Activated CD4-positive, alpha-beta T cell treated with anti-CD3 and anti-CD28 coated beads, Interleukin-2, amount 50 U/mL, for 24 hours (primary cell): Measurements from ENCODE around the gene ELAVL1.

Source experiments
- DNase-seq, 2 donors: peaks; one replicate each; pipeline ENCODE4 v3.0.0-alpha.2; 2020; ENCODE audit warnings: low read depth in 1 of 2, low spot score in 1 of 2

Gene ELAVL1

DNA sequence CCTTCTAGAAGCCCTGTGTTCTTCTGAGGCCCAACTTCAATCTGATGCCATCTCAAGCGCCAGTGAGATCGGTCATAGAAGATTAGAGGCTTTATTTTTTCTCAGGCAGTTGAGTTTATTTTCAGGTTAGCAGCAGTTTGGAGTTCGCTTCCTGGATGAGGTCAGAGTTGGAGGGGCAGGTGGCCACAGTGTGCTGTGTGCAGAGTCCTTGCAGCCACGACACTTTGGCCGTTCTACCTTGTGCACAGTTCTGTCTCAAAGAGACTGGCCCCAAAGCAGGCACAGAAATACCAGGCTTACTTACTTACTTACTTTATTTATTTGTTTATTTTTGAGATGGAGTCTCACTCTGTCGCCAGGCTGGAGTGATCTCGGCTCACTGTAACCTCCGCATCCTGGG is 15.9 kb upstream of the ELAVL1 start:
- no peak for DNase-seq

DNA sequence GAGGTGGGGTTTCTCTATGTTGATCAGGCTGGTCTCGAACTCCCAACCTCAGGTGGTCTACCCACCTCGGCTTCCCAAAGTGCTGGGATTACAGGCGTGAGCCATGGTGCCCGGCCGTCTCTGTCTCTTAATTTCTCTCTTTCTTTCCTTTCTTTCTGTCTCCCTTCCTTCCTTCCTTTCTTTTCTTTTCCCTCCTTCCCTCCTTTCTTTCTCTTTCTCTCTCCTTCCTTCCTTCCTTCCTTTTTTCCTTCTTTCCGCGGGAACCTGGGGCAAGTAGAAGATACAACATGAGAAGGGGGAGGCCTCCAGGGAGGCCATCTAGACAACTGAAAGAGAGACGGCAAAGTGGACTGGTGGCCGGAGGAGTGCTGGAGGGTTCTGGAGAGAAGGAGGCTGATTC is 15.2 kb upstream of the ELAVL1 start:
- DNase-seq = no peak

GRCh38 chr19:8017808-8018207 is 12.4 kb upstream of the ELAVL1 start:
- DNase-seq = peak in 1 of 2 donors; percentile 6

GRCh38 chr19:8004723-8005513 is 523 bp downstream of the ELAVL1 start:
- no peak for DNase-seq

DNA sequence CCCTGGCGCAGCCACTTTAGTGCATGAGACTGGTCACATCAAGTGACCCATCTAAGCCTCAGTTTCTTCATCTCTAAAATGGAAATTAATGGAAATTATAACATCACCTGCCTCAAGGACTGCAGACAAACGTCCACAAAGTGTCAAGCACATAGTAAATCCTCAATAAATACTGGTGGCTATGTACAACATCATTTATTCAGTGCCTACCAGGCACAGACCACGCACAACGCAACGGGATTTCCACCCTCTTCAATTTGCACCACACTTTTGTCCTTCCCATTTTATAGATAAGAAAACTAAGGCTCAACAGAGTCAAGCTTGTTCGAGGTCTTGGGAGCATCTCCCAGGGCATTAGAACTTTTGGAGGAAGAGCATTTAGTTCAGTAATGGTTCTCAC is 1.4 kb downstream of the ELAVL1 start:
- no peak for DNase-seq

- peak; percentile 50 to 52 for DNase-seq
Observed at GRCh38 chr19:8001995-8002849, 3.2 kb downstream of the ELAVL1 start.

DNA sequence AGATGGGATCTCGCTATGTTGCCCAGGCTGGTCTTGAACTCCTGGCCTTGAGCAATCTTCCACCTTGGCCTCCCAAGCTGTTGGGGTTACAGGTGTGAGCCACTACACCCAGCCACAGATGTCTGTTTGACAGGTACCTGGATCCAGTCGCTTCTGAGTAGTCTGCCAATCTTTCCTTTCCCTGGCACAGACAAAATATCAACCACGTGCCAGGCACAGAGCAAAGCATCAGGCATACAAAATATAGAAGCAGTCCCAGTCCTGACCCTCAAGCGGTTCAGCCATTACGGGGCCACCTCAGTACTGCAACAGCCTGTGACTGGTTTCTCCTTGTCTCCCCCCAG is 3.8 kb downstream of the ELAVL1 start:
- DNase-seq = no peak

GRCh38 chr19:8000298-8001038 is 5.0 kb downstream of the ELAVL1 start:
- DNase-seq = no peak

DNA sequence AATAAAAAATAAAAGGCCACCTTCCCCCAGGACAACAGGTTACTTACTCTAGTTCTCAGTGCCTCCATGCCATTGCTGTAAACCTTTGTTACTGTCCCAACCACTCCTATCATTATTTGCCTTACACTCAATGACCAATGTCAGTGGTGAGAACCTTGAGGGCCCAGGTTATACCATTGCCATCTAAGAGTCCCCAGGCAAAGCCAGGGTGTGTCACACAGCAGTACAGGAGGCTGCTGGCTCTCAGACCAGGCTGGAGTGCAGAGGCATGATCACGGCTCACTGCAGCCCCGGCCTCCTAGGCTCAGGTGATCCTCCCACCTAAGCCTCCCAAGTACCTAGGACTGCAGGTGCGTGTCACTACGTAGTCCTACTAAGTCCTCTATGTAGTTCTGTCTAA is 6.1 kb downstream of the ELAVL1 start:
- DNase-seq = no peak

GRCh38 chr19:7997809-7998480 is 7.5 kb downstream of the ELAVL1 start:
- DNase-seq = no peak

- no peak for DNase-seq
Observed at GRCh38 chr19:7996883-7997282, 8.6 kb downstream of the ELAVL1 start.

DNA sequence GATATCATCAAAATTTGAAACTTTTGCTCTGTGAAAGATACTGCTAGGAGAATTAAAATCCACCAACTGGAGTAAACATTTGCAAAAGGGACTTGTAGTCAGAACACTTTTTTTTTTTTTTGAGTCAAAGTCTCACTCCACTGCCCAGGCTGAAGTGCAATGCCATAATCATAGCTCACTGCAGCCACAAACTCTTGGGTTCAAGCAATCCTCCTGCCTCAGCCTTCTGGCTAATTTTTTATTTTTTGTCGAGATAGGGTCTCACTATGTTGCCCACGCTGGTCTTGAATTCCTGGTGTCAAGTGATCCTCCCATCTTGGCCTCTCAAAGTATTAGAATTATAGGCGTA is 9.7 kb downstream of the ELAVL1 start:
- no peak for DNase-seq

GRCh38 chr19:7994928-7995809 is 10.3 kb downstream of the ELAVL1 start:
- no peak for DNase-seq

GRCh38 chr19:7994114-7994513 is 11.3 kb downstream of the ELAVL1 start:
- no peak for DNase-seq

DNA sequence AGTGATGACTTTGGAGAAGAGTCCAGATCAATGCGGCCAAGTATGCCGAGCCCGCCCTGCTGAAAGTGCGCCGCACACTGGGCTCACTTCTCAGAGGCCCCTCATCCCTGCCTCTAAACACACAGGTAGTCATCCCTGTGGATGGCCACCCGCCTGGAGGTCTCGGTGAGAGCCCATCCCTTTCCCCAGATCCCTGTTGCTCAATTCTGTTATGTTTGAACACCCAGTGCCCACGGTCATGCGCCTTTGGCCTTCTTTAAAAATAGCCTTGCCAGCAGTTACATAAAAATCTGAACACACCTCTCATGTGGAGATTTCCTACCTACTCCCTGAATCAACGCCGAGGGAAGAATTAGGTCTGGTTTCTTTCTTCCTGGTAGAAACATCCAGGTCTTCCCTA is 11.9 kb downstream of the ELAVL1 start:
- no peak for DNase-seq

DNA sequence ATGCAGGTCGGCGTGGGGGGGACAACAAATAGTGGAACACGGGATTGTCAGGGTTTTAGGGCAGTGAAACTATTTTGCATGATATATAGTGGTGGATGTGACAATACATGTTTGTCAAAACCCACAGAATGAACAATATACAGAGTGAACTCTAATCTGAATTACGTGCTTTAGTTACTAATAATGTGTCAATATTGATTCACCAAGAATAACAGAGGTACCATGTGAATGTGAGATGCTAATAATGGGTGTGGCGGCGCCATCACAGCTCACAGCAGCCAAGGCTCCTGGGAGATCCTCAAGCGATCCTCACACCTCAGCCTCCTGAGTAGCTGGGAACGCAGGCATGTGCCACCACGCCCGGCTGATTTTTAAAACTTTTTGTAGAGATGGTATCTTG is 12.9 kb downstream of the ELAVL1 start:
- DNase-seq = no peak

DNA sequence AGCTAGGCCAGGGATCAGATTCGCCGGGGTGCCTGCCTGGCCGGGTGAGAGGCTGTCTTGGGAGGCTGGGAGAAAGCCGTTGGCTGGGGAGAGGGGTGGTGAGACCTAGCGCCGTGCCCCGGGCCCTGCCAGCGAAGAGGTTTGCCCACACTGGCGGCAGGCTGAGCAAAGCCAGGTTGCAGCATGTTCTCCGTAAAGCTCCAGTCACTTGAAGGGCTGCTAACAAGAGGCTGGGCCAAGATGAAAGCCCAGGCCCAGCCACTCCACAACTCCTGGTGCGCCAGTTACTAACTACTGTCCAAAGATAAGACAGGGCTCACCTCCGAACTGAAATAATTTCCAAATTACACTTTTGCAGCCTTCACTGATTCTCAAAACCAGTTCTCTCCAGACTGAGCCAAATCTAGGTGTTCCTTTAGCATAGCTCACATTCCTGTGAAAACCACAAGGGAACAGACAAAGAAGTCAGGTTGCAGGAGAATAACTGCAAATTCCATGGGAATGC is 16.3 kb downstream of the ELAVL1 start:
- DNase-seq = no peak

GRCh38 chr19:7988307-7988706 is 17.1 kb downstream of the ELAVL1 start:
- no peak for DNase-seq

- no peak for DNase-seq
Observed at GRCh38 chr19:7987114-7987768, 18.2 kb downstream of the ELAVL1 start.
